Hepatocyte (in vitro differentiated cells): ENCODE data around the gene HSPA9.

Experiments
- CTCF ChIP-seq: fragments of 200-600 bp; sonication (generic); IDR thresholded peaks from 2 replicates; pipeline ENCODE4 v1.5.1; 2016; ENCODE audit warnings: antibody characterized with exemption, mild to moderate bottlenecking; ENCODE audit not compliant: poor library complexity
- EZH2 ChIP-seq: fragments of 200-600 bp; sonication (generic); IDR thresholded peaks from 2 replicates; pipeline ENCODE4 v1.6.1; 2016; ENCODE audit warnings: antibody characterized with exemption, mild to moderate bottlenecking, borderline replicate concordance

- no peak for TF ChIP-seq EZH2
- peak; percentile 38 for TF ChIP-seq CTCF
Measured at GRCh38 chr5:138610918-138611677, 35.9 kb upstream of the HSPA9 start.
